HG03342 (cell line): ENCODE results near the gene TGFB2.

ENCODE experiments used
- ATAC-seq: cut with Tn5 transposase; IDR thresholded peaks from one replicate; pipeline ENCODE4 v1.9.1; 2021; ENCODE audit warnings: mild to moderate bottlenecking, moderate library complexity; ENCODE audit not compliant: unreplicated experiment

TGFB2 gene

DNA sequence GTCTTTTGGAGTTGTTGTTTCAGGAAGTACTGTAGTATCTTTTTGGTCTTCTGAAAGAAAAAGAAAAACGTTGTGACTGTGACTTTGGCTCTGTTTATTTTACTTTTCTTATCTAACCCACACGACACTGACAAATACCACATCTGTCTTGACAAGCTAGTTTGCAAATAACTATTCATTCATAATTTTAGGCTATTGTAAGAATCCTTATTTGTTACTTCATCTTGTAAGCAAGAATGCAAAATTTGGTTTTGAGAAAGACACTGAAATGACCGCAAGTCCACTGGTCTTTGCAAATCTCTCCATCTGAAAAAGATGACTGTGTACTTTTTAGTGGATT is 12.7 kb downstream of the TGFB2 start:
- ATAC-seq = no peak

DNA sequence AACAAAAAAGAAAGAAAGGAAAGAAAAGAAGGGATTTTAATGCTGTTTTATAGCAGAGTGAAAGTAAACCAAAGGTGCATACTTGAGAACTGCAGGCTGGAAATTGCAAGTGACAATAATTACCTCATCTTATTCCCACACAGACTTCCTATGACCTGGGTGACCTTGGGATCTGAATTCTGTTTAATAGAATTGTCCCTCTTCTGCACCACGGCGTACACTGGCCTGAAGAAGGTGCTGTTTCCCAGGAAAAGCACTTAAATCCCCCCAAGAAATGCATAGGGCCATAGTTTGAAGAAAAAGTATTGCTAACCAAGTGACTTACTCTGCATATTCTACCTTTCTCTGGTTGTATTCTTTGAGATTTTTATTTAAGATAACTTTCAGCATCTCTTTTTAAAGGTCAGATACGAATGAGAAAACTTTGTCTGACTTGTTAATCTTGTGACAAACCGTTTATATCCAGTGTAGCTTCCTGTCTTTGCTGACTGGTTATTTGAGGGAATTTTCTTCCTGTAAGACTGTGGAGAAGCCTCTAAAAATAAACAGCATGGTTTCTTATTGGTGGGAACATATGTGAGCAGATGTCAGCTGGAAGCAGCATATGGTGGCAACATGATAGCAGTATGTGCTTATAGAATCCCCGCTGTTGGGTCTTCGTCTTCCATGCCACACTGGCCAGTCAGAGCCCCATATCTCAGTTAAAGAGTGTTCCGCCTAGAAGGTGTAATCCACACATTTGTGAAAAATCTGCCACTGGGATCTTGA is 16.3 kb downstream of the TGFB2 start:
- ATAC-seq = no peak

DNA sequence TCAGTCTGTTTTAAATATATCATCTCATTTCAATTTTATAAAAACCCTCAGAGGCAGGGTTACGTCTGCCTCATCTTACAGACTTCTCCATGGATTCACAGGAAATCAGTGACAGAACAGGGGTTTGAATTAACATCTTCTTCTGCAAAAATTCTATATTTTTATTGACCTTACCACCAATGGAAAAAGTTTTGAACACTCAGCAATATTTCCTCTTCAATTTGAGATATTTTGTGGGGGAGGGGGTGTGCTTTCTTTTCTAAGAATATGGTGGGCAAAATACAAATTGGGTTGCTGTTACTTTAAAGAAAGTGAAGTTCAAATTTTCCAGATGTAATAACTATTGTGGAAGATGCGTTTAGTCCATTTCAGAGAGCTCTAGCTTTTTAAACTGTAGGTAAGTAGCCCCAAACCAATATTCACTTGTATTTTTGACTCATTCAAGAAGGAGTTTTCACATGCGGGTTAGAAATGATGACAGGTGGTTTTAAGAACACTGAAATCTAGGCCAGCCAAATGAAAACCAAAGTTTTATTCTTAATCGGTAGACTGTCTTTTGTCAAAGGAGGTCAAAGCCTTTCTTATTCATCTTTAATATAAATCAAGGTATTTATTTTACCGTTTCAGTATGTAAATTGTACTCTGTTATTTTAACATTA is 17.4 kb downstream of the TGFB2 start:
- no peak for ATAC-seq

DNA sequence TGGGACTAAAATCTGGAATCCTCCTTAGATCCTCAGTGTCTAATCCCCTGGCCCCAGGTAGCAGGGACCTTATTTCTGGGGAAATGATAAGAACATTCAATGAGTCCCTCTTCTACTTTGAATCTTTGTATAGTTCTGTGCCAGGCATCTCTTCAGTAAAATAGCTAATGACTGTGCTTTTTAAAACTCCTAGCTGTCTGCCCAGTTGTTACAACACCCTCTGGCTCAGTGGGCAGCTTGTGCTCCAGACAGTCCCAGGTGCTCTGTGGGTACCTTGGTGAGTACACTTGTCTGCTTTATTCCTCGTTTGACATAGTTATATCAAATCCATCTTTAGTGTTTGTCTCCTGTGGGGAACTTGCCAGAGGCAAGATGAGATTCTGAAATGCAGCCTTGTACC is 18.0 kb downstream of the TGFB2 start:
- ATAC-seq = no peak

DNA sequence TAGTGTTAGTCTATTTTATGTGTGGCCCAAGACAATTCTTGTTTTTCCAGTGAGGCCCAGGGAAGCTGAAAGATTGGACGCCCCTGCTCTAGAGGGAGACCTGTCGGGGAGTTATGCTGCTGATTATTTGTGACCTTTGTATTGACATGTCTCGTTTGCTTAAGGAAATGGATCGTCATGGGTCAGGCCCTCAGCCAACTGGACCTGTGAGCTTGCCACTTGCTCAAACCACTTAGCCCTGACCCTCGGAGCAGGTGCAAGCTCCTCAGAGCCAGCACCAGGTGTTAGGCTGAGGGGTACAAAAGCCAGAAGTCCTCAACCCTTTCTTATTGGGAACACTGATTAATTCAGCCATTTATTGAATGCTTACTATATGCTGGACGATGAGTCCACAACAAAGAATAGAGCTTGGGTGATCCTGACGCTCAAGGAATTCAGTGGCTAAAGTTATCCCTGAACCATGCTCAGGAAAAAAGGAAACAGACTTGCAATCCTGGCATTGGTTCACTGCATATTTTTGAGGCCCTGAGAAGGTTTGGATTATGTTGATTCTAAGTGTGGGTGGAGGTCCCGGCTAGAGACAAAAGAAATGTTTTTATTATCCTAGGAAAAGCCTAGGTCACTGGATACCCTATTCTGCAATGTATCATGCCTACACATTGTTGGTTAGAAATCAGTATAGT is 19.0 kb downstream of the TGFB2 start:
- ATAC-seq = no peak

DNA sequence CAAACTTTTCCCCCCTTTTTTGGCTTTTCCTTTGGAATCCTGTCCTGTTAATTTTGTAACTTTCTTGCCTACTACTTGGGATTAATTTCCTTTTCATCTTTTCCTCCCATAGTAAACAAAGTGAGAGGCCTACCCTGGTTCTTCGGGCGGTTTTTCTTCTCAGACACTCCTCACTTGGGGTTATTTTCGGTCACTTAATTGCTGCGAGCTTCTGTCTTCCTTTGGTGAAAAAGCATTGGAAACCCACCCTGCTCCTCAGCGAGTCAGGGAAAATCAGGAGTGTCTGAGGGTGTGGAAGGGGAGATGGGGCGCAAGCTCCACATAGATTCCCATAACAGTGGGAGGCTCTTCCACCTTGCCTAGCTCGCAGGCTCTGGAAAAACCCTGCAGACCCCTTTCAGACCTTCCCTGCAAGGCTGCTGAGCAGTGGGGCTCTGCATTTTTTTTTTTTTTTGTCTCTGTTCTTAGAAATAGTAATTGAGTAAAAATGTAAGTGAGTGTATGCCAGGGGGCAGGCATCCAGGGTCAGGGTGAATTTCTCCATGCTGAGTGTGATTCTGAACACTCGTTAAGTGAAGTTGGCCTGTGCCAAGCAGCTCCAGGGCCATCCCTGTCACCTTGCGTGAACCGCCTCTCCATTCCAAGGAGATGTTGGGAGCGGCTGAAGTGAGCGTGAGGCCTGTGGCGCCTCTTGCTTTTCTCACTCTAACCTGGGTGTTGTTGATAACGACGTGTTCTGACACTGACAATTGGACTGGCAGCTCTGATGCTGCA is 20.3 kb downstream of the TGFB2 start:
- ATAC-seq = no peak

DNA sequence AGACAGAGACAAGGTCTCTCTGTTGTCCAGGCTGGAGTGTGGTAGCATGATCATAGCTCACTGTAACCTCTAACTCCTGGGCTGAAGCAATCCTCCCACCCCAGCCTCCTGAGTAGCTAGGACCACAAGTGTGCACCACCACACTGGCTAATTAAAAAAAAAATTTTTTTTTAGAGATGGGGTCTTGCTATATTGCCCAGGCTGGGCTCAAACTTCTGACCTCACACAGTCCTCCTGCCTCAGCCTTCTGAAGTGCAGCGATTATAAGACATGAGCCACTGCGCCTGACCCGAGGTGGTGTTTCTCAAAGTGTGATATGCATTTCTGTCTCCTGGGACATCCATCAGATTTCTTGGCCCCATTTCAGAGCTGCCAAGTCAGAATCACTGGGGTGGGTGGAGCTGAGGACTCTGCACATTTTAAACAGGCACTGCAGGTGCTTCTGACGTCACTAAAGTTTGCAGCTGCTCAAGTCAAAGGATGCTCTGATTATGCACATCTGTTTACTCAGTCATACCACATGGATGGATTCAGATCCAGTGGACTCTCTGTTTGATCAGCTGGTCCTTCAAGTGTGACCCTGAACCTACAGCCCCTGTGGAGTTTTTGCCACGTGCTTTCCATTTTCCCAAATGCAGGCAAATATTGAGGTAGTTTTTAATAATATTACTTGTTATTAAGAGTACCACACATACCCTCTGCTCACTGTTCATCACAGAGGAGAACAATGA is 21.4 kb downstream of the TGFB2 start:
- no peak for ATAC-seq

DNA sequence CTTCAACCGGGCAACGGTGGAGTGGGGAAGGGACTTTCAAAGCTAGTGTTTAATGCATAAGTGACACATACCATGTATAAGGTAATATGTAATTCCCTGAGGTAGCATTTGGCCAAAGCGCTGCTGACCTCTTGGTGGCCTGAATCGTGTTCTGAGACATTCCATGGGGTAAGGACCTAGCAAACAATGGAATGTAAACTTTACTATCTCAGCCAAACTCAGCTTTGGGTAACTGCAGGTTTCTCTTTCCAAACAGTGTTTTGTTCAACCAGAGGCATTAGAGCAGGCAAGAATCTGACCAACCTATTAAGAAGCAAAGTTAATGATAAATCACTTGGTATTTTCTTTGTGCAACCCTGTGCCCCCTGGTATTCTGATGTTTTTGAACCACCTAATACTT is 22.0 kb downstream of the TGFB2 start:
- ATAC-seq = no peak

DNA sequence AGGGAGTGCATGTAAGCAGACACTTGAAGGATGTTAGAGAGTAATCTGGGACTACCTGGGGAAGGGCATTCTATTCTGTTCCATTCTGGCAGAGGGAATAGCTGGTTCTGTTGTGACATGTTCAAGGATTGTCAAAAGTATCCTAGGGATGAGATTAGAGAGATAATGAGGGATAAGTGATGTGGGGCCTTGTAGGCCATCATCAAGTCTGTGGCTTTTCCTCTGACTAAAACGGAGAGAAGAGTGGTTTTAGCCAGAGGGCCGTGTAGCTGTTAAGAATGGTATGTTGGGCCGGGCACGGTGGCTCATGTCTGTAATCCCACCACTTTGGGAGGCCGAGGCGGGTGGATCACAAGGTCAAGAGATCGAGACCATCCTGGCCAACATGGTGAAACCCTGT is 23.6 kb downstream of the TGFB2 start:
- no peak for ATAC-seq

DNA sequence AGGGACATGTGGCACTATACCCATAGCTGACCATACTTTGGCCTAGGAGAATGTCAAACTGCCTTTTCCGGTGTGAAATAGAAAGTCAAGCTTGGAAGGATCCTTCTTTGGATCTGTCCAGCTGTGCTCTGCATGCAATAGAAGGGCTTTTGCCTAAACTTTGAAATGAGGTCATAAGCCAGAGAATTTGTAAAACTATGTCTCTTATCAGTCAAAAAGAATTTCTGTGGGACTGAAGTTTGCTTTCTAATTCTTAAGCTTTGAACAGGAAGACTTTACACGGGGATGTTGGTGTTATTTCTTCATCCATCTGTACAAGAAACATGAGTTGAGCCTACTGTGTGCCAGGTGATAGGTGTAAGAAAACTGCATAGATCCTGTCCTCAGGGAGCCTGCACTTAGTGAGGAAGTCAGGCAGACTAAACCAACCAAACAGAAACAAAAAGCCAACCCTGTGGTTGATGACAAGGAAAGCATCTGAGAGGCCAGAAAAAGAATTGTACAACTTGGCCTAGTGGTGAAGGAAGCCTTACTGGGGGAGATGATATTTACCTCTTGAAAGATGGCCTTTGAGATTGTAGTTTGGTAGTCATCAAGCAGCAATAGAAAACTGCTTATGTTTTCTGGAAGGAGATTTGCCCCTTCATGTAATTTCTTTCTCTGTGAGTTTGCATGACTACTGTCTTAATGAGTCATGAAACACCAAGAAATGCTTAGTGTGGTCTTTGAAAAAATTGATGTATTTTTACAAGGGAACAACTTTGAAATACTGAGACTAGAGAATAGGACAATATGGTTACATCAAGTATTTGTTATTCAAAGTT is 24.8 kb downstream of the TGFB2 start:
- ATAC-seq = no peak

DNA sequence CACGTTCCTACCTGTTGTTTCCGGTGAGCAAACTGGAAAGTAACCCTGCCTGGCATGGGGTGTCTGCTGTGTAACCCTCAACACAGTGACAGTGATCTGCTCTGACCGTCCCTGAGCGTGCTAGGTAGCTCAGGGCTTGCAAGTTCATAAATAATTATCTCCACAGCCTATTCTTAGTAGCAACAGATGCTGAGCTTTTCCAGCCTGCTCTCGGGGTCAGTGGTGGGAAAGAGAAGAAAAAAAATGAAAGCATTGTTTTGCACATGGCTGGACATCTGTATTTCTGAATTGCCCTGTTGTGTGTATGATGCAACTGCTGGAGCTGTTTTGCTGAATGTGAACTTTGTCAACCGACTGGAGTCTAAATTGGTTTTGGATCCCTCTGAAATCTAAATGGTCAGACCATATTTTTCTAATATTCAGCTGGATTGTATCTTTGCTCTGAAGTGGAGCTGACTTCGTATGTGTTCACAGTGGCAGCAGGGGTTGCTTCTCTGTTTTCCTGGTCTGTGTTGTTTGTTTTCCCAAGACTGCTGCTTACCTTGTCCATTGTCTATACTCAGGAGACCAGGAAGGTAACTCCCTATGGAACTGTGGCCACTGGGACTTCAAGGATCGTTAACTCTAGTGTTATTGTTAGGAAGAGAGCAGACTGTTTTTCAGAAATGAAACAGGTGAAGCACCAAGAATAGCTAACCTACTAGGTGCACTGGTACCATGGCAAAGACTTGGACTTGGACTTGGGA is 27.0 kb downstream of the TGFB2 start:
- ATAC-seq = no peak

DNA sequence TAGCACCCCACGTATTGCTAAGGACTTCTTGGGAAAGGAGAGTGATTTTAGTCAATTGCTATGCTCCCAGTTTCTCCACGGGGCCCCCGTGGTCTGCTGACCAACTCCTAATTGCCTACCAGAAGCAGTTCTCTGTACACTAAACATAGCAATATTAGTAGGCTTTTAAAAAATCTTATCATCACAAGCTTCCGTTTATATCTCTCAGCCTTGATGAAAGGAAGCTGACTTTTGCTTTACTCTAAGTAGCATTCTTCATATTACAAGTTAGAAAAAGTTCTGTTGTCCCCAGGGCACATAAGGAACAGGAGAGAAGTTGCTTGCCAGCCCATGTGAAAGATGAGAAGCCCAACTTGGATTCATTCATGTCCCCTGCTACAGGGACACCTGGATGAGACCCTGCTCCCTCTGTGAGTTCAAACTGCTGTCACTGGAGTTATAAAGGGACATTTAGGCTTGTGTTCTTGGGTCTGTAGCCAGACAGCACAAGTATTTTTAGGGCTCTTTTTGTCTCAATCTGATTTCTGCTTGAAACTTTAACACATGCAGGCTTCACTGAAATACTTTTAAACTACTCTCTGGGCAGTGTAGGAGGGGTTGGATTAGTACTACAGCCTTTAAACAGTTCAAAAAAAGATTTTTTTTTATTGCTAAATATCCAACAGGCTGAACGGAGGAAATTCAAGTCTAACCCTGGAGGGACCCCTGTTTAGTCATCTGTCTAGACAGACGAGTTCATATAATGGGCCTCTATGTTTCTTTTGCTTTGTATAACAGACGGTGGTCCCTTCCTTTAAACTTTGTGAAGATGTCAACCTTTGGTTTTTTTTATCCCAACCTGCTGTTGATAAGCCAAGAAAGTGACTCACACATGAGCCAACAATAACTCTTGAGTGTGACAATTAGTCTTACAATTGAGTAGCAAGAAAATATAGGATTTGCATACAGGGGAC is 29.5 kb downstream of the TGFB2 start:
- no peak for ATAC-seq

DNA sequence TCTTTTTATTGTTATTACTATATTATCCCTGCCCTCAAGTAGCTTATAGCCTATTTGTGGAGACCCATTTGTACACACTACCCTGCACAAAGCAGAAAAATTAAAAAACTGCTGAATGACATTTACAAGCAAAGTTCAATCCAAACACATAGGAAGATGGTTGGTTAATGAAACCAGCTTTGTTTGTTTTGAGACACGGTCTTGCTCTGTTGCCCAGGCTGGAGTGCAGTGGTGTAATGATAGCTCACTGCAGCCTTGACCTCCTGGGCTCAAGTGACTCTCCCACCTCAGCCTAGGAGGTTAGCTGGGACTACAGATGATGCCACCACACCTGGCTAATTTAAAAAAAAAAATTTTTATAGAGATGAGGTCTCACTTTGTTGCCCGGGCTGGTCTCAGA is 31.6 kb downstream of the TGFB2 start:
- ATAC-seq = peak; percentile 27

DNA sequence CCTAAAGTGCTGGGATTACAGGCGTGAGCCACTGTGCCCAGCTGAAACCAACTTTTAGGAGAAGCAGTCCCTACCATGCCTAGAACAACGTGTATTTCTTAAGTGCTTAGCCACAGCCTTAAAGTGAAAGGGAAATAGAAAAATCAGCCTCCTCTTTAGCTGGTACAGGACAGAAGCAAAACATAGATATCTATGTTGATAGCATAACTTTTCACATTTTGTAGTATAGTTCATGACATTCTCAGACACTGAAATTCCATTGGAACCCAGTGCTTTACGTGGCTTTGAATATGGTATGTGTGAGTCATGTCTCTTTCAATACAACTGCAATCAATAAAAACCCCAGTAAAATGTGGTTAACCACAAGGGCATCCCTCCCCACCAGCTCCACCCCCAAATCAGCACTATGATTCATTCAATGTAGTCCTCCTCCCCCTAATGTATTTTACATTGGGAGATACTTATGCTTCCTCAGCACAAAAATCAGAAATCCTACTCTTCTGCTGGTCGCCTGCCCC is 32.1 kb downstream of the TGFB2 start:
- ATAC-seq = peak; percentile 78

DNA sequence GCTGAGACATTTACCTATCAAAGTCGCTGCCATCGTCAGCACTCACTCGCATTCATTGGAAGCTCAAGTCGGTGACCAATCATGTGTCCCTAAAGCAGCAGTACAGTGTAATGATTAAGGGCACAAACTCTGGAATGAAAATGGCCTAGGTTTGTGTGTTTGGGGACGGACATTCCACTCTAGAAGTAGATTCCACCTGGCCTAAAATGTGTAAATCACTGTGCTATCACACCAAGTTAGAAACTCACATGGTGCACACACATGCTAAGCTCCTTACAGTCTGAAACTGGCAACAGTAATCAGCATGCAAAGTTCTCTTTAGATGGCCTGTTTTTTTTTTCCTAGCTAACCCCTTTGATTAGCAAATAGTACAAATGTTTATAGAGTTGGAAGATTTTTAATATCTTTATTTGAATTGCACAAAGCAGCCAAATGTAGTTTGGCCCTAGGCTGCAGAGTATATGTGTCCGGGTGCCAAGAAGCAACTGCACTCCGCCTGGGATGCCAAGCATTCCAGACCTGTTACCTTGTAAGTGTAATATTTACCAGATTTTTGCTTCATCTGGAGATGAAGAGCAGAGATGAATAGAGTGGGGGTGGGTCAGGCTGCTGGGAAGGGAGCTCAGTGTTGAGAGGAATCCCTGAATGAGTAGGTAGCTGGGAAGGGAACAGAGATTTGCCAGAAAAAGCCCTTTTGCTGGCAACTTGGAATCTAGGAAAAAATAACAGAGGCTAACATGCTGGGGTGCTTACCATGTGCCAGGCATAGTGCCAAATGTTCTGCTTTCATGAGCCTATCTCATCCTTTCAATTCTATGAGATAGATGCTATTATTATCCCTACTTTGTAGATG is 35.2 kb downstream of the TGFB2 start:
- ATAC-seq = no peak

DNA sequence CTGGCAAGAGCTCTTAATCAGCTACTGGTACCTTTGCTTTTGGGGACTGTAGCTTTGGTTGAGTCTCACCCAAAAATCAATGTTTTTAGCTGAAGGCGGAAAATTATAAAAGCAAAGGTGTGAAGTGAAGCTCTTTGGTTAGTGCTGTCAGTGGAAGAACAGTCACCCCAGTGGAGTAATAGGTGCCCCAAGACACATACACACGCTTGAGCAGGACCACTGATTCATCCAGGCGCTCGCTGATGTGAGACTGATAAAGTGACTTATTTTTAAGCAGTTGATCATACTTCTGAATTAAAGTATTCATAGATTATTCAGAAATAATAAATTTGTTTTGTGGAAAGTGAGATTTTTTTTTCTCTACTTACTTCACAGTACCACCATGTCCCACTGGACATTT is 37.1 kb downstream of the TGFB2 start:
- no peak for ATAC-seq

DNA sequence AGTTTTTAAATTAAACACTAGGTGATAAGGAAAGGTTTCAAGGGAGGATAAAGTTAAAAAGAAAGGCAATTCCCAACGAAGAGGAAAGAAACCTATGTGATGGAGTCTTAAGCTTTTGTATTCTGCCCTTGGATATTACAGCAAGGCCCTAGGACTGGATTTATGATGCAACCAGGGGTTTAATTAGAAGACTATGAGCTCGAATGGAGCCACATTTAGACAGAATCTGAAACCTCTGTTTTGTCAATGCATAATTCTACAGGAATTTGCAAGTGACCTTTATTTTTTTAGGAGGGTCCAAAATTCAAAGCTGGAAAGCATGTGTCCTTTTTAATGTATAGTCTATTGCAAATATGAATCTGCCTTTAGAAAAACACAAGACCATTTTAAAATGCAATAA is 37.9 kb downstream of the TGFB2 start:
- ATAC-seq = no peak
